Activated CD4-positive, alpha-beta T cell treated with anti-CD3 and anti-CD28 coated beads for 1 hour (primary cell): ENCODE data around the gene C1orf52.

ENCODE experiments used
- DNase-seq: peaks from one replicate; pipeline ENCODE4 v3.0.0-alpha.2; 2020

Gene C1orf52

DNA sequence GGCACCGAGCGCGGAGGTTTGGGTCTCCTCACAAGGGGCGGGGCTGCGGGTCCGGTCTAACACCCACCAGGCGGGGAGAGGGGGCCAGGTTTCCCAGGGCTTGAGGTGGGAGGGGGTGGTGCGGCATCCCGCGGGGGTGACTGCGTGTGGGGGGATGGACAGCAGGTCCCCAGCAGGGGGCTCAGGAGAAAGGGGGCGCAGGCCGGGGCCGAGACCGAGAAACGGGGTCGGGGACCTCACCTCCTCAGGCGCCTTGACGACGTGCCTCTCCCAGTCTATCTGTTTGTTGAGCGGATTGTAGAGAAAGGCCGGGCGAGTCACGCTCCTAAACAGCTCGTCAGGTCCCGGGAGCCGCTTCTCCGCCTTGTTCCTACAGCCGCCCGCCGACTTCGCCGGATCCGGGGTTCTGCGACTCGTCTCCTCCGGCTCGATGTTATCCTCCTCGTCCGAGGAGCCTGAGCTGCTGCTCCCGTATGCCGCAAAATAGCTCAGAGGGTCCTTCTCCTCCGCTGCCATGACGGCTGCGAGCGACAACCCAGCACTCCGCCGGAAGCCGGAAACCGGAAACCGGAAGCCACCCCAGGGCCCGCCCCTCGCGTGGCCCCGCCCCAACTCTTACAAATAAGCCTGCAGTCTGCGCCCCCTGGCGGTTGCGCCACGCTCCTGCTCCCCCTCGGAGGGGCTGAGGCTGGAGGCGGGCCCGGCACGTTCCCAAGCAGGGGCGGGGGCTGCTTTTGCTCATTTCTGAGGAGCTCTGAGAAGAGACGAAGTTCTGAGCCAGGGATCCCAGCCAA lies at the start of gene C1orf52:
C1orf52 (minus strand) TSS at position 545 of the 794 bp plus-strand sequence; CDS start at position 516, 29 bp downstream.
- peak; percentile 97 for DNase-seq

DNA sequence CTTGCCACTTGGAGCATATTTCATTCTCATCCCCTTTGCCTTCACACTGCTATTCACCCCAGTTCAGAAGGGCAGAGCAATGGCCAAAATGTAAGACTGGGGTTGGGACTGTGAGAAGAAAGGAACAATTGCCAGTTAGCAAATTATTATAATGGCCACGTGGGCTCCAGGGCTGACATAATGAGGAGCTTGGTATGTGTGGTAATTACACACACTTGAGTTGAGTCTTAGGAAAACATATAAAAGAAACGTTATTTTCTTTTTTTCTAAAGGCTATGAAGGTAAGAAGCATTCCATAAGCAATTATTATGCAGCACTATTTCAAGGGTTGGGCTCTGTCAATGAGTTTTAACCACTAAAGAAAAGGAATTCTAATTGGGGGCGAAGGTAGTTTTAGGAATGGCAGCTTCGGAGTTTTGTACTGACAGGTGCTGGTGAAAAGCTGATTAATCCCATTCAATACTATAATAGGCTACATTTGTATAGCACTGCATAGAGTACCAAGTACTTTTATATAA lies 49.4 kb upstream of the C1orf52 start:
- no peak for DNase-seq

- DNase-seq: peak; percentile 46
Observed at GRCh38 chr1:85307987-85308832, 48.7 kb upstream of the C1orf52 start.

DNA sequence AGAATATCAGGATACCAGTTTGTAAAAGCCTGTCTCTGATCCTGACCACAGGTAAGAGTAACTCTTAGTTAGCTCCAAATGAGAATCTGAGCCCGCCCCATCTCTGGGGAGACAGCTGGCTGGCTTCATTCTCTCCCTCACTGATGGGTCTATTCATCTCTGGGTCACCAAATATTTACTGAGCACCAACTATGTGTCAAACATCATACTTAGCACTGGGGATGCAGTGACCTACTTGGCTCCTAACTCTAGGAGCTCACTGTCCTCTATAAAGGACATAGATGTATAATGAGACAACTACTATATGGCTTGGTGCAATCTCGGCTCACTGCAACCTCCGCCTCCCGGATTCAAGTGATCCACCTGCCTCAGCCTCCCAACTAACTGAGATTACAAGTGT lies 46.8 kb upstream of the C1orf52 start:
- no peak for DNase-seq

GRCh38 chr1:85303440-85304162 lies 44.1 kb upstream of the C1orf52 start:
- no peak for DNase-seq

- no peak for DNase-seq
Observed at GRCh38 chr1:85300140-85300539, 40.7 kb upstream of the C1orf52 start.

DNA sequence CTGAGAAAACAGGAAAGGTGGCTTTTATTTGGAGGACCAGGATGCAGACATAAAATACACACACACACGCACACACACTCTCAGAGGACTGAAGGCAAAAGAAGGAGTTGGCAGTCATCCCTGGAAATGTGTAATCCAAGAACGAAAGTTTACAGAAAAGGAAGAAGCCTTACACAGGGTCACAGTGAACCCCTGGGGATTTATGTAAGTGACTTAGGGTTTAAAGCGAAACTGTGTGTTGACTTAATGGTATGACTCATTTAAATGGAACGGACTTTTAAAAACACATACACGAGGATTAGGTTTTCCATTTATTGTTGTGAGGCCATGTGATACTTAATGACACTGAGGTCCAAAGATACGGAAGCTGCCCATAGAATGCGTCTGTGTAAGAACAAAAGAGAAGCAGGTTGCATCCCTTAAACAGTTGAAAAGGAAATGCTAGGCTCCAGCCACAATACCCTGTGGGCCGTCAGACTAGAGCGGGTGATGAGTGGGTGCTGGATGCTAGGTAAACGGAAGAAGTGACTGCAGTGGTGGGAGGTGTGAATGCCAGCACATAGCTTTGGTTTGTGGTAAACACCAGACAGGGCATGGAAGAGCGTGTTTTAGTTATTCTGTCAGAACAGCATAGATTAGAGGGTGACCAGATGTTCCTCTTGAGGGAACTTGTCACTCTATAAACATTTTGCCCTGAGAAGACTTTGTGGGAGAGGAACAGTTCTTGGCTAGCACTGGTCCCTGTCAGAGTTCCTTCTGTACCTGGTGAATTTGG lies 38.6 kb upstream of the C1orf52 start:
- DNase-seq: peak; percentile 23

DNA sequence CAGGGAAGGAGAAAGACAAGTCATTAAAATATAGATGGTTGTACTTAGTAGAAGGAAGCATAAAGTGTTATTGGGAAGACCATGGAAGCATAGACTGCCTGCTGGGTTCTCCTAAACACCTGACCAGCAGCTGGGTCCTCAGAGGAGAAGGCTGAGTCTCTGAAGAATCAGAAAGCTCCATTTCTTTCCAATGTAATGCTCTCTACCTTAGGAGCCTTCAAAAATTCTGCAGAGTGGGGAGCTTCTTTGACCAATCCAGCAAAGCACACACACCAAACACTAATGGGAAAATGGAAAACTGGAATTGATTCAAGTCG lies 38.0 kb upstream of the C1orf52 start:
- DNase-seq: no peak

- DNase-seq: no peak
Observed at GRCh38 chr1:85296980-85297379, 37.5 kb upstream of the C1orf52 start.

GRCh38 chr1:85295654-85296053 lies 36.2 kb upstream of the C1orf52 start:
- DNase-seq: no peak

- no peak for DNase-seq
Observed at GRCh38 chr1:85295006-85295431, 35.6 kb upstream of the C1orf52 start.

DNA sequence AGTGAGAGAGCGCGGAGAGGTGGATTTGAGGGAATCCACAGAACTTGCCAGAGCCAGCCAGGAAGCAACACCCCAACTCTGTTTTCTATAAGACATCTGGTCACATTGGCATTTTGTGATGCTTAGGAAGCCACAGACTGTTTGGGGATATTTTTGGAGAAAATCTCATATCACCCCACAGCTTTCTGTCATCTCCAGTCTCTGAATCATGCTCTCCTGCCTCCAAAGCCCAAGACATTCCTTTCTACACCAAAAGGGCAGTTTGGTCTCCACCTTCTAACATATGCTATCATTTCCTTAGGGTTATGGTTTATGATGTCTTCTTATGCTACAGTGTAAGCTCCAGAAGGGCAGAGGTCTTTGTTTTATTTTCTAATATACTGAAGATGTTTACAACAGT lies 31.4 kb upstream of the C1orf52 start:
- no peak for DNase-seq

GRCh38 chr1:85289848-85290335 lies 30.4 kb upstream of the C1orf52 start:
- no peak for DNase-seq

- no peak for DNase-seq
Observed at GRCh38 chr1:85289207-85289847, 29.9 kb upstream of the C1orf52 start.

- no peak for DNase-seq
Observed at GRCh38 chr1:85284202-85284601, 24.7 kb upstream of the C1orf52 start.

GRCh38 chr1:85283475-85284199 lies 24.2 kb upstream of the C1orf52 start:
- no peak for DNase-seq

- DNase-seq: no peak
Observed at GRCh38 chr1:85282424-85282823, 23.0 kb upstream of the C1orf52 start.

DNA sequence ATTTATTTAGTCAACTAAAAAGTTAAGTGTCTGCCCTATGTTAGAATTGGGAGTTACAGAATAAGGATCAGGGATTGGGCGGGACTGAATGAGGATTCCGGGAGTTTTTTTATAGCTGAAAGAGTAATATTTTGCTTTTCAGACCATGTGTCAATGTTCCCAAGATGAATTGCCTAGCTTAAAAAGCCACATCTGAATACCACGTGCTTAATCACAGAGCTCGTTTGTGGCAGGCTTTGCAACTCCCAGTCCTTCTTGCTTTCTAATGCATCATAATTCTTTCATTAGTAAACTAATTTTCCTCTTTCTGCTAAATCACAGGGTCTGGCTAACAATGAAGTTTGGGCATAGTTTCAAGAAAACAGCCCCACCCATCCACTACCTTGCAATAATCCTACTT lies 21.2 kb upstream of the C1orf52 start:
- no peak for DNase-seq

- no peak for DNase-seq
Observed at GRCh38 chr1:85279458-85280080, 20.1 kb upstream of the C1orf52 start.

GRCh38 chr1:85278853-85279314 lies 19.4 kb upstream of the C1orf52 start:
- peak; percentile 18 for DNase-seq
